ENCODE data around the gene CYB561A3.

The CYB561A3 gene

DNA sequence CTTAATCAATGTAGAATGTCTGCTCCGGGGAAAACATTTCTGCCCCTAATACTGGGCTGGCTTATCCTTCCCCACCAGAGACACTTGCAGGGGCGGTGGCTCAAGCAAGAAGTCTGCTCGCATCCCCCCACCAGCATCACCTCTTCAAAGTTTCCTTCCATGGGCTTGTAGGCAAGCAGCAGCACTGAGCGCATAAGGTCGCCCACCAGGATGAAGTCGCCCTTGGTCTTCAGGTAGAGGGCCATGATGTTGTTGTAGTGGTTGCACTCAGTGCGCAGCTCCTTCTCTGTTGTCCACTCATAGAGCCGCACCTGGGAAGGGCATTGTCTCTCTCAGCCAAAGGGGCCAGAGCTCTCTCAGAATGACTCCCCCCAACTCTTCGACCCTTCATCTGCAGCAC, 58.0 kb downstream of the CYB561A3 start:
- peaks cover 4% of the 10 kb centered on the region; the same call in 1 of the 2 replicates for H3K4me1 ChIP-seq (ENCODE audit: insufficient read depth, low read length)
- H3K36me3 ChIP-seq (ENCODE audit: insufficient read depth, low read length), result peaks cover 31% of the 10 kb centered on the region
- no peaks in the 10 kb centered on the region for H3K9me3 ChIP-seq (ENCODE audit: control insufficient read depth, insufficient read depth, low read length)
- H3K9ac ChIP-seq (ENCODE audit: low read depth, low read length), result no peak overlapping the region

GRCh38 chr11:61302550-61302949, 59.1 kb downstream of the CYB561A3 start:
- Histone ChIP-seq H3K9me3 (ENCODE audit: control insufficient read depth, insufficient read depth, low read length) (no peaks in the 10 kb centered on the region), H3K9ac (ENCODE audit: low read depth, low read length) (no peak overlapping the region), H3K36me3 (ENCODE audit: insufficient read depth, low read length) (peaks cover 23% of the 10 kb centered on the region), H3K4me1 (ENCODE audit: insufficient read depth, low read length) (peaks cover 14% of the 10 kb centered on the region)

Data from ES-I3 (cell line).